Superior temporal gyrus (tissue), 1 donor: ENCODE data around the gene TNN.

Experiments used
- DNase-seq: peaks from one replicate; pipeline ENCODE4 v3.0.0-alpha.2; 2016; ENCODE audit errors: extremely low spot score

TNN gene

GRCh38 chr1:175176246-175176645 is 108.6 kb downstream of the TNN start:
- no peak for DNase-seq

GRCh38 chr1:175178056-175178455 is 110.4 kb downstream of the TNN start:
- DNase-seq: no peak

- DNase-seq: no peak
Measured at GRCh38 chr1:175178456-175178855, 110.8 kb downstream of the TNN start.

DNA sequence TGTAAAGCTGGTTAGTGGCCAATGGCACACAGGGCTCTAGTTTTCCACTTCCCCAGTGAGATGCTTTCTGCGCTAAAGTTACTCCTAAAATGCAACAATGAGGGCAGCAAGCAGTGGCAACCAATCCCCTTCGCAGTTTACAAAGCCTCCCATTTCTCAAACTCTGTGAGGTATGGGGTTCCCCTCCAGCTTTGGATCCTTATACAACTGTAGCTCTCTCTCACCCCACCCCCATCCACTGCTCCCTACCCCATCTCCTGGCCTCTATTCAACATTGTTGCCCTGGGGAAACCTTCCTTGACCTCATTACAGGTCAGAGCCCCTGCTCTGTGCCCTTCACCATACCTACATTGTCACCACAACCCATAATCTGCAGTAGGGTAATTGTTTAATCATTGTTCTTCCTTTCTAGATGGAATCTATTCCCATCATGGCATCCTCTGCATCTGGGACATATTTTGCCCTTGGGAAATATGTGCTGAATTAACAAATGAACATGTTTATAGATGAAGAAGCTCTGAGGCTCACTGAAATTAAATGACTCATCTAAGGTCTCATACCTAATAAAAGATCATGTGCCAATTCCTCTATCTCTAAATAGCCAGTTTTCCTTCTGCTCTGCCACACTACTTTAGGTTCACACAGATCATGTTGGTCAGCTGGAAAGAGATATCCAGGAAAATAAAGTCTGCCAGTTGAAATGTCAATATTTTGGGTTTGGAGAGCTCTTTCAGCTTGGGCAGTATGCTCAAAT is 112.4 kb downstream of the TNN start:
- DNase-seq: no peak

- DNase-seq: no peak
Measured at GRCh38 chr1:175182201-175182746, 114.6 kb downstream of the TNN start.

- DNase-seq: no peak
Measured at GRCh38 chr1:175183586-175183985, 116.0 kb downstream of the TNN start.

DNA sequence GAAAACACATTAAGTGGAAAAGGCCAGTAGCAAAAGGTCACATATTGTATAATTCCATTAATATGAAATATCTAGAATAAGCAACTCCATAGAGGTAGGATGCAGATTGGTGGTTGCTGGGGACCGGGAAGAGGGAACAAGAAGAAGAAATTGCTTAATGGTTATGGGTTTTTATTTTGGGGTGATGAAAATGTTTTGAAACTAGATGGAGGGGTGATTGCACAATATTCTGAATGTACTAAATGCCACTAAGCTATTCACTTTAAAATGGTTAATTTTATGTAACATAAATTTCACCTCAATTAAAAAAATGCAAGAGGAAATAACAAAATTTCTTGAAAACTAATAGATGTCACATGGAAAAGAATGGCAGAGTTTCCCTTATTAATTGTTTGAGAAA is 118.3 kb downstream of the TNN start:
- DNase-seq: no peak

DNA sequence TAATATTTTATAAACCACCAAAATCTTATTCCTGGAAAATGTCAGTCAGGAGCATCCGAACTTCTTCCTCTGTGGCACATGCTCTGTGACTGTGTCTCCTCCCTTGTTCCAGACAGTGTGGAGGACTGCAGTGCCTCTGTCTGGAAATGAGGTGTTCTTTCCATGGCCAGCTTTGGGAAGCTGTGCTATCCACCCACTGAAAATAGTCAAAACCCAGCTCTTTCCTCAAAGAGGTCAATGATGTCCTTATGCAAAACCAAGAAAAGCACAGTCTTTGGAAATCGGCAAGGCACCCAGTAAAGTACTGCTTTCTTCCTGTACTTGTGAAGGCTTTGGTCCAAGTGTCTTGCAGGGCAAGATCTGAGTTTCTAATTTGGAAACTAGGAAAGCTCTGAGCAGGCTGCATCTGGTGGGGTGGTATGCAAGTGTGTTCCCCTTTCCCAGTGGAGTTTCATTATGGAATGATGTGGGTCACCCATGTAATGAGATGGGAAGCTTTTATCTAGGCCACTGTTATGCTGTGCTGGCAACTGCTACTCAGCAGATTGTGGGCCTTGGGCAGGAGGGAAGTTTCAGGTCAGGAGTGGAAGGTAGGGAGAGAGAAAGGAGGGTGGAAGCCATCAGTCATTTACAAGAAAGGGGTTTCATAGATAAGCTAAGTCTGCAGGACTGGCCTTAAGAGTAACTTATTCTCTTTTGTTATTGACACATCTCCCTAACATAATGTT is 119.0 kb downstream of the TNN start:
- DNase-seq: no peak

- DNase-seq: no peak
Measured at GRCh38 chr1:175188936-175189335, 121.3 kb downstream of the TNN start.

- no peak for DNase-seq
Measured at GRCh38 chr1:175191659-175192058, 124.0 kb downstream of the TNN start.

- DNase-seq: no peak
Measured at GRCh38 chr1:175192111-175192629, 124.5 kb downstream of the TNN start.

GRCh38 chr1:175192630-175193526 is 125.2 kb downstream of the TNN start, which contains the start of gene KIAA0040:
KIAA0040 (minus strand) TSS chr1:175192776; CDS start chr1:175161013, 31,763 bp downstream.
- DNase-seq: no peak

DNA sequence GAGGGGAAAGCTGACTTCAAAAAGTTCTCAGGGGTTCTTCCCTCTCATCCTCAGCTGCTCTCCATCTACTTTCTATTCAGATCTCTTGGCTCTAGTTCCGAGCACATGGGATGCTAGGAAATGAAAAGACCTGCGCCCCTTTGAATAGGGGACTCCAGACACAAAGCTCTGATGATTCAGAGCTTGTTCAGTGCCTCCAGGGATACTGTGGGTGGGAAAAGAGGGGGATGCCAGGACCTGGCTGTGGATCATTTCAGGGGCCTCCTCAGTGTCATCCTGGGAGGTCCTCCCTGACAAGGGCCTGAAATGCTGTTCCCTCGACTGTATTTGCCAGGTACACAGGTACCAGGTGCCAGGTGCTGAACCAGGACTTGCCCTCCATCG is 125.9 kb downstream of the TNN start:
- no peak for DNase-seq

DNA sequence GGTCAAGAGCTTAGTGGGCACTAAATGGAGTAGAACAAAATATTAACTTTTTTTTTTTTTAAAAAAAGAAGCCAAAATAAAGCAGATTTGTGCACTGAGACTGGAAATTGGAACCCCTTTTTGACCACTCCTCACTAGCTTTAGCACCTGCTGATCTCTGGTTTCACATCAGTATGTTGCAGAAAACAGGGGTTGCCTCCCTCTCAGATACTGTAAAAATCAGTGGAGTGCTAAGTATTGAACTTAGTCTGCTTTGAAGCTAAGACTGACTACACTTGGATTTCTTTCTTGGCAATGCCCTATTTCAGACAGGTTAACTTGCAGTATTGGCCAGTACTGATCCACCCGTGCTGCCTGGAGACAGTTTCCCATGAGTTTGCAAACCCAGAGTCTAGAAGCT is 127.6 kb downstream of the TNN start:
- DNase-seq: no peak

DNA sequence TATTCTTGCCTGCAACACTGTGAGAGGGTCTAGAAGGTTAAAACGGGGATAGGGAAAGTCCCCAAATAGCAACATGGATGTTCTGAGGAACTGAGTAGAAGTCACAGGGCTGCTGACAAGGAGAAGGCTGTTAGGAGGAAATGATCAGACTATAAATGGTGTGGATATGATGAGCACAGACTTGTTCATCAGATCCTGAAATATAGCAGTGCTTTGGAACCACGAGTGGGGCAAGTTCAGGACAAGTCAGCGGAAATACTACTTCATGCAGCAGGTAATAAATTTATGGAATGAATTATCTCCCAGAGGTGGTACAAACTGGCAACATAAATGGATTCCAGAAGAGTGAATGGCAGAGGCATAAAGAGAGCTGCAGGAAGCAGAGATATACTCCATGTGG is 128.2 kb downstream of the TNN start:
- no peak for DNase-seq

- no peak for DNase-seq
Measured at GRCh38 chr1:175197531-175197930, 129.9 kb downstream of the TNN start.
